ENCODE measurements around the gene CCSER2. TPM values are rescaled to one million over a fixed set of nuclear protein-coding genes. Genes with fewer than 3 reads are reported as not detected.
A peak's percentile ranks its signal among the peaks of the same experiment; 100 is the strongest.
"Not testable (repeated sequence)": the region's sequence is repeated elsewhere in the genome, so short reads cannot be mapped to it uniquely, and the experiment has no call there.

Gene CCSER2
- total RNA-seq, 5 donors from 2014 or later (not counting 1 experiment from before 2014, with no cell fraction given) = 109 to 137 (median 115) TPM

DNA sequence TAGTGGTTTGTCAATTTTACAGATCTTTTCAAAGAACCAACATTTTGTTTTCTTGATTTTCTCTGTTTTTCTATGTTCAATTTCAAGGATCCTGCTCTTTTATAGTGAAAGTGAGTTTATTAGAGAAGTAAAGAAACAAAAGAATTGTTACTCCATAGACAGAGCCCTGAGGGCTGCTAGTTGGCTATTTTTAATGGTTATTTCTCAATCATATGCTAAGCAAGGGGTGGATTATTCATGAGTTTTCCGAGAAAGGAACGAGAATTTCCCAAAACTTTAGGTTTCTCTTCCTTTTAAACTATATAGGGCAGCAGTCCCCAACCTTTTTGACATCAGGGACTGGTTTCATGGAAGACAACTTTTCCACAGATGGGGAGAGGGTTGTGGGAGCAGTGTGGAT lies 165.0 kb downstream of the CCSER2 start:
- H3K36me3 ChIP-seq (ENCODE audit: control insufficient read depth in 2 of 2, extremely low read depth in 1 of 2, insufficient read depth in 1 of 2, low read length in 1 of 2) = peaks cover 0 to 5% of the 10 kb centered on the region in 2 donors
- H3K4me1 ChIP-seq (ENCODE audit: control insufficient read depth in 1 of 2, extremely low read depth in 1 of 2, insufficient read depth in 2 of 2, low read length in 2 of 2) = peaks cover 0 to 3% of the 10 kb centered on the region in 2 experiments
- ATAC-seq (replicated peaks in 1 of 4) (no peak), DNase-seq (no peak)
- H3K27me3 ChIP-seq (replicated peaks in 1 of 2; ENCODE audit: control insufficient read depth in 2 of 2, extremely low read depth in 1 of 2, insufficient read depth in 2 of 2, low read length in 1 of 2) = no peaks in the 10 kb centered on the region
- H3K4me1 Mint-ChIP-seq = peaks cover 58 to 69% (median 60%) of the 10 kb centered on the region in 3 donors
- POLR2A ChIA-PET = no interaction called here
- H3K36me3 Mint-ChIP-seq = peaks cover 65% of the 10 kb centered on the region
- no peaks in the 10 kb centered on the region for H3K9me3 ChIP-seq
- H3K27ac ChIP-seq (ENCODE audit: low read length) = no peak overlapping the region
- WGBS (ENCODE audit: insufficient coverage) = no CpG with 5 or more reads among the region's 2 CpGs
- no peak overlapping the region for H3K27ac Mint-ChIP-seq
- H3K27me3 Mint-ChIP-seq = no peaks in the 10 kb centered on the region
- CTCF ChIA-PET = no interaction called here
- H3K4me3 ChIP-seq (ENCODE audit: control insufficient read depth in 1 of 2, extremely low read depth in 1 of 2, low read length in 1 of 2) = no peak overlapping the region
- no peak overlapping the region for H3K4me3 Mint-ChIP-seq
- H3K9me3 Mint-ChIP-seq = no peaks in the 10 kb centered on the region

DNA sequence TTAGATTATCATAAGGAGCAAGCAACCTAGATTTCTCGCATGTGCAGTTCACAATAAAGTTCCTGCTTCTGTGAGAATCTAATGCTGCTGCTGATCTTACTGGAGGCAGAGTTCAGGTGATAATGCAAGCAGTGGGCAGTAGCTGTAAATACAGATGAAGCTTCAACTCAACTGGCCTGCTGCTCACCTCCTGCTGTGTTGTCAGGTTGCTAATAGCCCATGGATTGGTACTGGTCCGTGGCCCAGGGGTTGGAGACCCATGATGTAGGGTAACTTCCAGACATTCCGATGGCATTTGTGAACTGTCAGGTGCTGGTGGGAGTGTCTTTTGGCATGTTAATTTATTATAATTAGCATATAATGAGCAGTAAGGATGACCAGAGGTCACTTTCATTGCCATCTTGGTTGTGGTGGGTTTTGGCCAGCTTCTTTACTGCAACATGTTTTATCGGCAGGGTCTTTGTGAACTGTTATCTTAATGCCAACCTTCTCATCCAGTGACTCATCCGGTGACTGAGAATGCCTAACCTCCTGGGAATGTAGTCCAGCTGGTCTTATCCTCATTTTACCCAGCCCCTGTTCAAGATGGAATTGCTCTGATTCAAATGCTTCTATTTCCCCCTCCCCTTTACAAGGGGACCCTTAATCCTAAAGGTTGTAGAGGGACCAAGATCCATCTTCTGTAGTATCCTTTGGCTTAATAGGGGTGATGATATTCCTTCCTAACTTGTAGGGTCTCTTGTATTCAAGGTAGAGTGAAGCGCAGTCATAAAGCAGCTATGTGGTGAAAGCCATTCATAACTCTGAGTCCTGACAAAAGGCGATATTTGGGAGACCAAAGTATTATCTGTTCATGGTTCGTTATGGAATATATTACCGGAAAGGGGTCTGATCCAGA lies 165.8 kb downstream of the CCSER2 start:
- H3K27me3 ChIP-seq (replicated peaks in 1 of 2; ENCODE audit: control insufficient read depth in 2 of 2, extremely low read depth in 1 of 2, insufficient read depth in 2 of 2, low read length in 1 of 2) = no peaks in the 10 kb centered on the region
- no peaks in the 10 kb centered on the region for H3K9me3 ChIP-seq
- POLR2A ChIA-PET = no interaction called here
- peaks cover 57% of the 10 kb centered on the region for H3K36me3 Mint-ChIP-seq
- ATAC-seq (replicated peaks in 1 of 4) (no peak), DNase-seq (no peak)
- H3K27me3 Mint-ChIP-seq = no peaks in the 10 kb centered on the region
- CTCF ChIA-PET = interaction anchor here in 1 of 2 donors (1.1 kb wide), 1 partner anchor 230 kb away, joined by 3 read pairs; no protein-coding TSS in a partner anchor
- H3K4me1 ChIP-seq (ENCODE audit: control insufficient read depth in 1 of 2, extremely low read depth in 1 of 2, insufficient read depth in 2 of 2, low read length in 2 of 2) = peaks cover 0 to 3% of the 10 kb centered on the region in 2 experiments
- H3K27ac Mint-ChIP-seq = no peak overlapping the region
- peaks cover 0 to 5% of the 10 kb centered on the region in 2 donors for H3K36me3 ChIP-seq (ENCODE audit: control insufficient read depth in 2 of 2, extremely low read depth in 1 of 2, insufficient read depth in 1 of 2, low read length in 1 of 2)
- H3K27ac ChIP-seq (ENCODE audit: low read length) = no peak overlapping the region
- H3K4me1 Mint-ChIP-seq = peaks cover 50 to 63% (median 54%) of the 10 kb centered on the region in 3 donors
- H3K4me3 Mint-ChIP-seq = no peak overlapping the region
- no peak overlapping the region for H3K4me3 ChIP-seq (ENCODE audit: control insufficient read depth in 1 of 2, extremely low read depth in 1 of 2, low read length in 1 of 2)
- WGBS (ENCODE audit: insufficient coverage) = 98% methylated on average over 9 of the region's 9 CpGs
- H3K9me3 Mint-ChIP-seq = no peaks in the 10 kb centered on the region

DNA sequence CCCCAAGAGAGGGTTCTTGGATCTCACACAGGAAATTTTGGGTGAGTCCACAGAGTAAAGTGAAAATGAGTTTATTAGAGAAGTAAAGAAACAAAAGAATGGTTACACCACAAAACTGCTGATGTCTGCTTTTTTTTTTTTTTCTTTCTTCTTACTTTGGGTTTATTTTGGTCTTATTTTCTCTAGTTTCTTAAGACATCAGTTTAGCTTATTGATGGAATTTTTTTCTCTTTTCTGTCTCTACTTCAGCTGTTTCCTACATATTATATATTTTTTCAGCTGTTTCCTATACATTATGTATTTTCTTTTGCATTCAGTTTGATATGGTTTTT lies 166.4 kb downstream of the CCSER2 start:
- no peak for DNase-seq
- Histone ChIP-seq H3K9me3 (no peaks in the 10 kb centered on the region), H3K27ac (ENCODE audit: low read length) (no peak overlapping the region), H3K27me3 (replicated peaks in 1 of 2; ENCODE audit: control insufficient read depth in 2 of 2, extremely low read depth in 1 of 2, insufficient read depth in 2 of 2, low read length in 1 of 2) (no peaks in the 10 kb centered on the region), H3K4me1 (ENCODE audit: control insufficient read depth in 1 of 2, extremely low read depth in 1 of 2, insufficient read depth in 2 of 2, low read length in 2 of 2) (peaks cover 0 to 3% of the 10 kb centered on the region in 2 experiments), H3K36me3 (ENCODE audit: control insufficient read depth in 2 of 2, extremely low read depth in 1 of 2, insufficient read depth in 1 of 2, low read length in 1 of 2) (peaks cover 0 to 5% of the 10 kb centered on the region in 2 donors), H3K4me3 (ENCODE audit: control insufficient read depth in 1 of 2, extremely low read depth in 1 of 2, low read length in 1 of 2) (no peak overlapping the region)
- CTCF ChIA-PET = interaction anchor here (0.7 to 1.1 kb wide), 3 partner anchors 10 to 230 kb away, joined by 3 to 4 read pairs (median 4); no protein-coding TSS in a partner anchor
- ATAC-seq (replicated peaks in 1 of 4) = no peak
- Mint-ChIP-seq H3K9me3 (no peaks in the 10 kb centered on the region), H3K27ac (no peak overlapping the region), H3K27me3 (no peaks in the 10 kb centered on the region), H3K4me3 (no peak overlapping the region), H3K4me1 (peaks cover 49 to 60% (median 56%) of the 10 kb centered on the region in 3 donors), H3K36me3 (peaks cover 53% of the 10 kb centered on the region)
- POLR2A ChIA-PET = no interaction called here

DNA sequence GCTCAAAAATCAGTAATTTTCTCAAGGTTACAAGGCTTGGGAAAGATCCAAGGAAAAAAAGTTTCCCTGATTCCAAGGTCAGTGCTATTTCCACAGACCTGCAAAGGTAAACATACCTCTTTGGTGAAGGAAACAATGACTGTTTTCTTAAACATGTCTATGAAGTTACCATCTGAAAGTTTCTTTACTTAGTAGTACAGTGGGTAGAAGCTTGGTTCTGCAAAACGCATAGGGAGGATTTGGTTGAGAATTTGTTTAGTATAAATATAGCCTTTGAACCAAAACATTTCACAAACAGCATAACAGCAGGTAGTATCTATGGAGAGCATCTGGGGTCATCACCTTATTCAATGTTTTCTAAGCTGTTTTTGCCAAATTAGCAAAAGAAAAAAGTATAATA lies 169.6 kb downstream of the CCSER2 start:
- no peaks in the 10 kb centered on the region for H3K27me3 ChIP-seq (replicated peaks in 1 of 2; ENCODE audit: control insufficient read depth in 2 of 2, extremely low read depth in 1 of 2, insufficient read depth in 2 of 2, low read length in 1 of 2)
- ChIA-PET POLR2A (no interaction called here), CTCF (no interaction called here)
- H3K9me3 ChIP-seq = no peaks in the 10 kb centered on the region
- Mint-ChIP-seq H3K27me3 (no peaks in the 10 kb centered on the region), H3K9me3 (no peaks in the 10 kb centered on the region), H3K4me1 (peaks cover 37 to 45% (median 43%) of the 10 kb centered on the region in 3 donors), H3K27ac (no peak overlapping the region), H3K4me3 (no peak overlapping the region), H3K36me3 (peaks cover 34% of the 10 kb centered on the region)
- no peak overlapping the region for H3K27ac ChIP-seq (ENCODE audit: low read length)
- DNase-seq (no peak), ATAC-seq (replicated peaks in 1 of 4) (no peak)
- no peak overlapping the region for H3K4me3 ChIP-seq (ENCODE audit: control insufficient read depth in 1 of 2, extremely low read depth in 1 of 2, low read length in 1 of 2)
- WGBS (ENCODE audit: insufficient coverage) = no CpG with 5 or more reads among the region's 1 CpG
- no peaks in the 10 kb centered on the region for H3K4me1 ChIP-seq (ENCODE audit: control insufficient read depth in 1 of 2, extremely low read depth in 1 of 2, insufficient read depth in 2 of 2, low read length in 2 of 2)
- H3K36me3 ChIP-seq (ENCODE audit: control insufficient read depth in 2 of 2, extremely low read depth in 1 of 2, insufficient read depth in 1 of 2, low read length in 1 of 2) = peaks cover 0 to 5% of the 10 kb centered on the region in 2 donors

DNA sequence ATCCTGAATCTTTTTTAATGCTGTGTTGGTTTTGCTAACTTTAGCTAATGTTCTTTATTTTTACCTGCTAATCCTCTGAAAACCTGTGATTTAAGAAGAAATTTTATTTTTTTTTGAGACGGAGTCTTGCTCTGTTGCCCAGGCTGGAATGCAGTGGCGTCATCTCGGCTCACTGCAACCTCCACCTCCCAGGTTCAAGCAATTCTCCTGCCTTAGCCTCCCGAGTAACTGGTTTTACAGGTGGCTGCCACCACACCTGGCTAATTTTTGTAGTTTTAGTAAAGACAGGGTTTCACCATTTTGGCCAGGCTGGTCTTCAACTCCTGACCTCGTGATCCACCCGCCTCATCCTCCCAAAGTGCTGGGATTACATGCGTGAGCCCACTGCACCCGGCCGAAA lies 170.7 kb downstream of the CCSER2 start:
- H3K36me3 ChIP-seq (ENCODE audit: control insufficient read depth in 2 of 2, extremely low read depth in 1 of 2, insufficient read depth in 1 of 2, low read length in 1 of 2); CTCF ChIA-PET; H3K4me3 ChIP-seq (ENCODE audit: control insufficient read depth in 1 of 2, extremely low read depth in 1 of 2, low read length in 1 of 2); POLR2A ChIA-PET; H3K27ac ChIP-seq (ENCODE audit: low read length); H3K4me1 ChIP-seq (ENCODE audit: control insufficient read depth in 1 of 2, extremely low read depth in 1 of 2, insufficient read depth in 2 of 2, low read length in 2 of 2); H3K27me3 ChIP-seq (replicated peaks in 1 of 2; ENCODE audit: control insufficient read depth in 2 of 2, extremely low read depth in 1 of 2, insufficient read depth in 2 of 2, low read length in 1 of 2); H3K9me3 ChIP-seq; ATAC-seq (replicated peaks in 1 of 4); H3K4me3 Mint-ChIP-seq; H3K27ac Mint-ChIP-seq; DNase-seq; H3K9me3 Mint-ChIP-seq; H3K27me3 Mint-ChIP-seq: not testable (repeated sequence)
- peaks cover 29% of the 10 kb centered on the region for H3K36me3 Mint-ChIP-seq
- H3K4me1 Mint-ChIP-seq = peaks cover 26 to 36% (median 33%) of the 10 kb centered on the region in 3 donors
- 100% methylated on average over 2 of the region's 9 CpGs for WGBS (ENCODE audit: insufficient coverage)

DNA sequence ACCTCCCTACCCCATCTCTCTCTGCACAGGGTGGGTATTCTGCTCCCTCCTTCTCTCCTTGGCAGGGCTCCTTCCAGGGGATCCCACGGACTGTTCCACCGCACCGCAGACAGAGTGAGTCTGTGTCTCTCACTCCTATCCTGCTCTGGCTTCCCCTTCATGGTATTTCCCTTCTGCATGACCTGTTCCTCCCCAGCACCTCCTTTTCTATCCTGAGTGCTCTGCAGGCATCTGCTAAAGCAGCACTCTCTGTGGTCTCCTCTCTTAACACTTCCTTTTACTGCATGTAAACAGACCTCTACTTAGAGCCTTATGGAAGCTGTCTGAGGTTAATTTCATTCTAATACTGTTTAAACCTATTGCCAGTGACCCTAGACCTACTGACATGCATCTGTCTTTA lies 171.5 kb downstream of the CCSER2 start:
- Histone ChIP-seq H3K4me1 (ENCODE audit: control insufficient read depth in 1 of 2, extremely low read depth in 1 of 2, insufficient read depth in 2 of 2, low read length in 2 of 2) (no peaks in the 10 kb centered on the region), H3K9me3 (no peaks in the 10 kb centered on the region), H3K27me3 (replicated peaks in 1 of 2; ENCODE audit: control insufficient read depth in 2 of 2, extremely low read depth in 1 of 2, insufficient read depth in 2 of 2, low read length in 1 of 2) (no peaks in the 10 kb centered on the region), H3K36me3 (ENCODE audit: control insufficient read depth in 2 of 2, extremely low read depth in 1 of 2, insufficient read depth in 1 of 2, low read length in 1 of 2) (no peaks in the 10 kb centered on the region), H3K27ac (ENCODE audit: low read length) (no peak overlapping the region), H3K4me3 (ENCODE audit: control insufficient read depth in 1 of 2, extremely low read depth in 1 of 2, low read length in 1 of 2) (no peak overlapping the region)
- POLR2A ChIA-PET = no interaction called here
- Mint-ChIP-seq H3K4me3 (no peak overlapping the region), H3K27ac (peak overlapping the region in 1 of 2 donors; percentile 66), H3K27me3 (no peaks in the 10 kb centered on the region), H3K4me1 (peaks cover 19 to 28% (median 26%) of the 10 kb centered on the region in 3 donors), H3K9me3 (no peaks in the 10 kb centered on the region), H3K36me3 (peaks cover 25% of the 10 kb centered on the region)
- CTCF ChIA-PET = no interaction called here
- no peak for ATAC-seq (replicated peaks in 1 of 4)
- WGBS (ENCODE audit: insufficient coverage) = 71% methylated on average over 3 of the region's 3 CpGs
- DNase-seq = no peak

Measured in T-cell (primary cell).